ENCODE results near the gene MGAT5. TPM values are rescaled to one million over a fixed set of nuclear protein-coding genes. Genes with fewer than 3 reads are reported as not detected.
A peak's percentile ranks its signal among the peaks of the same experiment; 100 is the strongest.
"Not testable (repeated sequence)": the region's sequence is repeated elsewhere in the genome, so short reads cannot be mapped to it uniquely, and the experiment has no call there.

MGAT5 gene
- total and polyA plus RNA-seq, 2 donors: 8.8 to 36.8 TPM

DNA sequence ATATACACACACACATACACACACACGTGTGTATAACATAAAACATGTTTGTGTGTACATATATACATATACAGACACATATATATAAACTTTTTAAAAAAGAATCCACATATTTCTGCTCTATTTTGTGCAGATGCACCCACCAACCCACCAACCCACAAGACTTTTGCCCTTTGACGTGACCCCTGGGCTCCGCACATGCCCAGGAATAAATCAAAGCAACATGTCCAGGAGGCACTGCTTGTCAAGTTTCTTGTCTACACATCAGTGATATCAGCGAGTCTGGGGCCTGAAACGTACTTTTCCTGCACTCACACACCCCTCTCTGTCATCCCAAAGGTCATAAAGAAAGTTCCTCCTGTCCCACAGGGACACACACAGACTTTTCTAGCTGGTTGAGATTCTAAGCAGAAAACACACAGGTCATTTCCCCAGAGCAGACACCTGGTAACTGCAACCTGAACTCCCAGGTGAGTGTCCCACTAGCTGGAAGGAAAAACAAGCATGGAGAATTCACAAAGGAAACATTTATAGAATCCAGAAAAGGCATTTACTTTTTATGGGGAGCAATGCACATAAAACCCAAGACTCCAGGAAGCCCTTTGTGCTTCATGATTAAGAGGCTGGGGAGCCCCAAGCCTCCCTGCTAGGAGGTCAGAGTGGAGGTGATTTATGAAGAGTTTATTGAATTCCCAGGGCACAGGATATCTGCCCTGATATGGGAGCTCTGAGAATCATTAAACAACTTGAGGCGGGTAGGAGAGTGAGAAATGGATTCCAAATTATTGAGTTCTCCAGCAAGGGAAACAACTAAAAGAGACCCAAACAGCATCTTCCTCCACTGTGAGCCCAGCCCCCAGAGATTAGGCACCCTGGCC, 211.6 kb downstream of the MGAT5 start:
- no peaks in the 10 kb centered on the region for H3K36me3 ChIP-seq (ENCODE audit: control insufficient read depth in 2 of 2, insufficient read depth in 2 of 2, low read length in 1 of 2)
- no peak overlapping the region for H3K4me3 ChIP-seq (ENCODE audit: low read length in 2 of 2)
- H3K4me1 ChIP-seq (ENCODE audit: control insufficient read depth in 2 of 2, insufficient read depth in 2 of 2, low read length in 2 of 2): peaks cover 0 to 4% of the 10 kb centered on the region in 2 donors
- WGBS: 94% methylated on average over 6 of the region's 6 CpGs
- H3K27me3 ChIP-seq (ENCODE audit: control insufficient read depth in 2 of 2, insufficient read depth in 1 of 2, low read length in 1 of 2): no peaks in the 10 kb centered on the region
- no peaks in the 10 kb centered on the region for H3K9me3 ChIP-seq (ENCODE audit: control insufficient read depth in 2 of 2, insufficient read depth in 1 of 2, low read length in 1 of 2)
- no peak overlapping the region for H3K27ac ChIP-seq (ENCODE audit: low read depth in 1 of 2, low read length in 1 of 2)
- no peak for DNase-seq (ENCODE audit: low read depth in 6 of 9, low spot score in 9 of 9)

- Histone ChIP-seq H3K36me3 (ENCODE audit: control insufficient read depth in 2 of 2, insufficient read depth in 2 of 2, low read length in 1 of 2) (no peaks in the 10 kb centered on the region), H3K9me3 (ENCODE audit: control insufficient read depth in 2 of 2, insufficient read depth in 1 of 2, low read length in 1 of 2) (no peaks in the 10 kb centered on the region), H3K4me1 (ENCODE audit: control insufficient read depth in 2 of 2, insufficient read depth in 2 of 2, low read length in 2 of 2) (no peaks in the 10 kb centered on the region), H3K27me3 (ENCODE audit: control insufficient read depth in 2 of 2, insufficient read depth in 1 of 2, low read length in 1 of 2) (no peaks in the 10 kb centered on the region), H3K4me3 (ENCODE audit: low read length in 2 of 2) (no peak overlapping the region), H3K27ac (ENCODE audit: low read depth in 1 of 2, low read length in 1 of 2) (no peak overlapping the region)
- 93% methylated on average over 3 of the region's 3 CpGs for WGBS
- DNase-seq (ENCODE audit: low read depth in 6 of 9, low spot score in 9 of 9): peak in 7 of 9 donors; percentile 10 to 80 (median 31)
These were observed 212.3 kb downstream of the MGAT5 start for GRCh38 chr2:134466141-134466540.

DNA sequence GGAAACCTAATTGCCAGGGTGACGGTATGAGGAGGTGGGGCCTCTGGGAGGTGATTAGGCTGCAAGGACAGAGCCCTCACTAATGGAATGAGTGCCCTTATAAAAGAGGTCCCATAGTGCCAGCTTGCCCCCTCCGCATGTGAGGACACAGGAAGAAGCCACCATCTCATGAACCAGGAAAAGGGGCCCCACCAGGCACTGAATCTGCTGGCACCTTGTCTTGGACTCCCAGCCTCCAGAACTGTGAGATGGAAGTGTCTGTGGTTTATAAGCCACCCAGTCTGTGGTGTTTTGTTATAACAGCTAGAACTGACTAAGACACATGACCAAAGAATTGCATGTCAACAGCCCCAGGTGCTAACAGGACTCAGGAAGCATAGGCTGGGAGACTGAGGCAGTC, 214.3 kb downstream of the MGAT5 start:
- DNase-seq (ENCODE audit: low read depth in 6 of 9, low spot score in 9 of 9): peak in 1 of 9 donors; percentile 71
- no peak overlapping the region for H3K27ac ChIP-seq (ENCODE audit: low read depth in 1 of 2, low read length in 1 of 2)
- no peaks in the 10 kb centered on the region for H3K36me3 ChIP-seq (ENCODE audit: control insufficient read depth in 2 of 2, insufficient read depth in 2 of 2, low read length in 1 of 2)
- H3K9me3 ChIP-seq (ENCODE audit: control insufficient read depth in 2 of 2, insufficient read depth in 1 of 2, low read length in 1 of 2): no peaks in the 10 kb centered on the region
- H3K4me3 ChIP-seq (ENCODE audit: low read length in 2 of 2): no peak overlapping the region
- WGBS: 97% methylated on average over 2 of the region's 2 CpGs
- H3K4me1 ChIP-seq (ENCODE audit: control insufficient read depth in 2 of 2, insufficient read depth in 2 of 2, low read length in 2 of 2): no peaks in the 10 kb centered on the region
- H3K27me3 ChIP-seq (ENCODE audit: control insufficient read depth in 2 of 2, insufficient read depth in 1 of 2, low read length in 1 of 2): no peaks in the 10 kb centered on the region

DNA sequence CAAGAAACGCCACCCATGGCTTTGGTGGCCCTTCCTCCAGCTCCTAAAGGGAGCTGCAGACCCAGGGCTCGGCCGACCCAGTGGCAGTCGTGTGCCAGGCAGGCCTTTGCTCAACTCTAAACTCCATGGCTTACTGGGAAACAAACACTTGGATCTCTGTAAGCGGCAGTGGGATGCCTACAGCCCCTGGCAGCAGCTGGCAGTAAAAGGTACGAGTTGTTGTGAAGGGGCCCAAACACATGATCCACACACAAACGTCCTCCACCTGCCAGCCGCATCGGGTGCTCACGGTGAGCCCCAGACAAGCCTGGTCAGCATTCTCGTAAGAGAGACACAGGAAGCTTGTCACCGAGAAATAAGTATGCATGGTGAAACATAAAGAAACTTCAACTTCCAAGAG, 214.9 kb downstream of the MGAT5 start:
- 97% methylated on average over 12 of the region's 12 CpGs for WGBS
- Histone ChIP-seq H3K36me3 (ENCODE audit: control insufficient read depth in 2 of 2, insufficient read depth in 2 of 2, low read length in 1 of 2) (no peaks in the 10 kb centered on the region), H3K27ac (ENCODE audit: low read depth in 1 of 2, low read length in 1 of 2) (no peak overlapping the region), H3K4me3 (ENCODE audit: low read length in 2 of 2) (no peak overlapping the region), H3K9me3 (ENCODE audit: control insufficient read depth in 2 of 2, insufficient read depth in 1 of 2, low read length in 1 of 2) (no peaks in the 10 kb centered on the region), H3K27me3 (ENCODE audit: control insufficient read depth in 2 of 2, insufficient read depth in 1 of 2, low read length in 1 of 2) (no peaks in the 10 kb centered on the region), H3K4me1 (ENCODE audit: control insufficient read depth in 2 of 2, insufficient read depth in 2 of 2, low read length in 2 of 2) (no peaks in the 10 kb centered on the region)
- peak in 1 of 9 donors; percentile 42 for DNase-seq (ENCODE audit: low read depth in 6 of 9, low spot score in 9 of 9)

GRCh38 chr2:134469516-134470115, 215.7 kb downstream of the MGAT5 start:
- no peaks in the 10 kb centered on the region for H3K4me1 ChIP-seq (ENCODE audit: control insufficient read depth in 2 of 2, insufficient read depth in 2 of 2, low read length in 2 of 2)
- H3K27me3 ChIP-seq (ENCODE audit: control insufficient read depth in 2 of 2, insufficient read depth in 1 of 2, low read length in 1 of 2): no peaks in the 10 kb centered on the region
- no peak overlapping the region for H3K4me3 ChIP-seq (ENCODE audit: low read length in 2 of 2)
- H3K36me3 ChIP-seq (ENCODE audit: control insufficient read depth in 2 of 2, insufficient read depth in 2 of 2, low read length in 1 of 2): no peaks in the 10 kb centered on the region
- no peak overlapping the region for H3K27ac ChIP-seq (ENCODE audit: low read depth in 1 of 2, low read length in 1 of 2)
- 98% methylated on average over 25 of the region's 25 CpGs for WGBS
- no peak for DNase-seq (ENCODE audit: low read depth in 6 of 9, low spot score in 9 of 9)
- H3K9me3 ChIP-seq (ENCODE audit: control insufficient read depth in 2 of 2, insufficient read depth in 1 of 2, low read length in 1 of 2): no peaks in the 10 kb centered on the region

DNA sequence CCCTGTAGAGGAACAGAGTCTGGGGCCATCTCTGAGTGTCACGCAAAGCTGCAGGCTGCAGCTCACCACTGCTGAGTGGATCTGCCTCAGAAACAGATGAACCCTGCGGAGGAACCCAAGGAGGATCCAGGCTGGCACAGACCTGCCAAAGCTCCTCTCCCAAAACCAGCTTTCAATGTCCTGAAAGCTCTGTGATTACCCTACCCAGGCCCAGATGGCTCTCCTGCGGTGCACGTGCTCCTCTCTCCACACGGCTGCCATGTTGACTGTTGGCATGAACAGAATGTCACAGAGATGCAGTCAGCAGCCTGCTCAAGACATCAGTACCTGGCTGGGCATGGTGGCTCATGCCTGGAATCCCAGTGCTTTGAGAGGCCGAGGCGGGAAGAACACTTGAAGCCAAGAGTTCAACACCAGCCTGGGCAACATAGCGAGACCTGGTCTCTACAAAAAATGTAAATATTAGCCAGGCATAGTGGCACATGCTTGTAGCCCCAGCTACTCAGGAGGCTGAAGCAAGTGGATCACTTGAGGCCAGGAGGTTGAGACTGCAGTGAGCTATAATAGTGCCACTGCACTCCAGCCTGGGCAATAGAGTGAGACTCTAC, 216.8 kb downstream of the MGAT5 start:
- Histone ChIP-seq H3K27me3 (ENCODE audit: control insufficient read depth in 2 of 2, insufficient read depth in 1 of 2, low read length in 1 of 2) (no peaks in the 10 kb centered on the region), H3K27ac (ENCODE audit: low read depth in 1 of 2, low read length in 1 of 2) (no peak overlapping the region), H3K4me1 (ENCODE audit: control insufficient read depth in 2 of 2, insufficient read depth in 2 of 2, low read length in 2 of 2) (no peaks in the 10 kb centered on the region), H3K36me3 (ENCODE audit: control insufficient read depth in 2 of 2, insufficient read depth in 2 of 2, low read length in 1 of 2) (no peaks in the 10 kb centered on the region), H3K9me3 (ENCODE audit: control insufficient read depth in 2 of 2, insufficient read depth in 1 of 2, low read length in 1 of 2) (no peaks in the 10 kb centered on the region), H3K4me3 (ENCODE audit: low read length in 2 of 2) (no peak overlapping the region)
- no peak for DNase-seq (ENCODE audit: low read depth in 6 of 9, low spot score in 9 of 9)
- 98% methylated on average over 8 of the region's 8 CpGs for WGBS

- H3K4me1 ChIP-seq (ENCODE audit: control insufficient read depth in 2 of 2, insufficient read depth in 2 of 2, low read length in 2 of 2); H3K27ac ChIP-seq (ENCODE audit: low read depth in 1 of 2, low read length in 1 of 2); DNase-seq (ENCODE audit: low read depth in 6 of 9, low spot score in 9 of 9); H3K36me3 ChIP-seq (ENCODE audit: control insufficient read depth in 2 of 2, insufficient read depth in 2 of 2, low read length in 1 of 2); H3K4me3 ChIP-seq (ENCODE audit: low read length in 2 of 2); H3K27me3 ChIP-seq (ENCODE audit: control insufficient read depth in 2 of 2, insufficient read depth in 1 of 2, low read length in 1 of 2); H3K9me3 ChIP-seq (ENCODE audit: control insufficient read depth in 2 of 2, insufficient read depth in 1 of 2, low read length in 1 of 2): not testable (repeated sequence)
- whole genome bisulfite sequencing: 97% methylated on average over 8 of the region's 8 CpGs
These were observed 223.1 kb downstream of the MGAT5 start for GRCh38 chr2:134476982-134477381.

DNA sequence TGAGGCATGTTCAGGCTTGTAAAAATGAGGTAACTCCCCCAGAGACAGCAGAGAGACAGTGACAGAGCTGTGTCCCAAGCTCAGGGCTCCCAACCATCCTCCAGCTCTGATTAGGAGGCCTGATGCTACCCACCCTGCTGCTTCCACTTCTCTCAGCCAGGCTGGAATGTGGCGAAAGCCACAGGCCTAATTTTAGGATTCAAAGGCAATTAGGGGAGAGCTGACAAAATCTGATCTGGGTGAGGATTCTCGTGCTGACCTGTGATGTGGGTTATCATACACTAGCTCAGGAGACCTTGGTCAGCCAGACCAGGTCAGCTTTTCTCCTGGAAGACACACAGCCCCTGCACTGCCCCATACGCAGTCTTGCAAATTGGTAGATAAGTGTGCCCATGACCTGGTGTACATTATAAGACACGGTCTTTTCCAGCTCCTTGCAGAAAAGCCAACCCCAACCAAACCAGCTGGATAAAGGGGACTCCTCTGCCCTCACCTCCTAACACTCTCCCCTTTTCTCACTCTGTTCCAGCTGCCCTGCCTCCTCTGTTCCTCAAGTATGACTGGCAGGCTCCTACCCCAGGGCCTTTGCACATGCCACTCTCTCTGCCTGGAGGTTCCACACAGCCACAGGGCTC, 225.9 kb downstream of the MGAT5 start:
- H3K4me3 ChIP-seq (ENCODE audit: low read length in 2 of 2): no peak overlapping the region
- 94% methylated on average over 4 of the region's 4 CpGs for WGBS
- no peak for DNase-seq (ENCODE audit: low read depth in 6 of 9, low spot score in 9 of 9)
- H3K9me3 ChIP-seq (ENCODE audit: control insufficient read depth in 2 of 2, insufficient read depth in 1 of 2, low read length in 1 of 2): no peaks in the 10 kb centered on the region
- no peaks in the 10 kb centered on the region for H3K4me1 ChIP-seq (ENCODE audit: control insufficient read depth in 2 of 2, insufficient read depth in 2 of 2, low read length in 2 of 2)
- no peak overlapping the region for H3K27ac ChIP-seq (ENCODE audit: low read depth in 1 of 2, low read length in 1 of 2)
- H3K27me3 ChIP-seq (ENCODE audit: control insufficient read depth in 2 of 2, insufficient read depth in 1 of 2, low read length in 1 of 2): no peaks in the 10 kb centered on the region
- no peaks in the 10 kb centered on the region for H3K36me3 ChIP-seq (ENCODE audit: control insufficient read depth in 2 of 2, insufficient read depth in 2 of 2, low read length in 1 of 2)
